NCI-H146 (cell line): Measurements from ENCODE around the gene ADNP2.

Experiments
- DNase-seq: peaks from one replicate; lab custom pipeline; 2025; lab: John Stamatoyannopoulos, UW

The ADNP2 gene

GRCh38 chr18:80108739-80109675 lies at the start of gene ADNP2:
Gene ADNP2, plus strand, starts transcription at chr18:80109262. Its CDS starts 8,281 bp downstream, at chr18:80117543.
- DNase-seq, result peak; percentile 92

GRCh38 chr18:80059945-80060344 lies 49.1 kb upstream of the ADNP2 start:
- DNase-seq, result no peak

GRCh38 chr18:80065705-80066104 lies 43.4 kb upstream of the ADNP2 start:
- DNase-seq, result no peak

GRCh38 chr18:80067321-80067720 lies 41.7 kb upstream of the ADNP2 start:
- no peak for DNase-seq

GRCh38 chr18:80067897-80068296 lies 41.2 kb upstream of the ADNP2 start:
- no peak for DNase-seq

GRCh38 chr18:80068571-80069272 lies 40.3 kb upstream of the ADNP2 start:
- DNase-seq, result no peak

GRCh38 chr18:80070825-80071224 lies 38.2 kb upstream of the ADNP2 start:
- no peak for DNase-seq

GRCh38 chr18:80074183-80074582 lies 34.9 kb upstream of the ADNP2 start:
- DNase-seq, result no peak

- no peak for DNase-seq
Measured at GRCh38 chr18:80074697-80075096, 34.4 kb upstream of the ADNP2 start.

GRCh38 chr18:80075940-80076339 lies 33.1 kb upstream of the ADNP2 start:
- no peak for DNase-seq

GRCh38 chr18:80076379-80076778 lies 32.7 kb upstream of the ADNP2 start:
- DNase-seq, result no peak

GRCh38 chr18:80077873-80078272 lies 31.2 kb upstream of the ADNP2 start:
- no peak for DNase-seq

- no peak for DNase-seq
Measured at GRCh38 chr18:80086281-80086680, 22.8 kb upstream of the ADNP2 start.

GRCh38 chr18:80088036-80088435 lies 21.0 kb upstream of the ADNP2 start:
- DNase-seq, result no peak

GRCh38 chr18:80088823-80089222 lies 20.2 kb upstream of the ADNP2 start:
- DNase-seq, result no peak

- no peak for DNase-seq
Measured at GRCh38 chr18:80095414-80095813, 13.6 kb upstream of the ADNP2 start.

- no peak for DNase-seq
Measured at GRCh38 chr18:80096032-80096565, 13.0 kb upstream of the ADNP2 start.

GRCh38 chr18:80097201-80097600 lies 11.9 kb upstream of the ADNP2 start:
- DNase-seq, result no peak

- no peak for DNase-seq
Measured at GRCh38 chr18:80103231-80103630, 5.8 kb upstream of the ADNP2 start.

GRCh38 chr18:80104364-80104779 lies 4.7 kb upstream of the ADNP2 start:
- DNase-seq, result no peak

GRCh38 chr18:80105369-80106167 lies 3.5 kb upstream of the ADNP2 start:
- no peak for DNase-seq

- no peak for DNase-seq
Measured at GRCh38 chr18:80106482-80107051, 2.5 kb upstream of the ADNP2 start.
